Measurements from ENCODE around the gene LRPAP1.

LRPAP1 gene

DNA sequence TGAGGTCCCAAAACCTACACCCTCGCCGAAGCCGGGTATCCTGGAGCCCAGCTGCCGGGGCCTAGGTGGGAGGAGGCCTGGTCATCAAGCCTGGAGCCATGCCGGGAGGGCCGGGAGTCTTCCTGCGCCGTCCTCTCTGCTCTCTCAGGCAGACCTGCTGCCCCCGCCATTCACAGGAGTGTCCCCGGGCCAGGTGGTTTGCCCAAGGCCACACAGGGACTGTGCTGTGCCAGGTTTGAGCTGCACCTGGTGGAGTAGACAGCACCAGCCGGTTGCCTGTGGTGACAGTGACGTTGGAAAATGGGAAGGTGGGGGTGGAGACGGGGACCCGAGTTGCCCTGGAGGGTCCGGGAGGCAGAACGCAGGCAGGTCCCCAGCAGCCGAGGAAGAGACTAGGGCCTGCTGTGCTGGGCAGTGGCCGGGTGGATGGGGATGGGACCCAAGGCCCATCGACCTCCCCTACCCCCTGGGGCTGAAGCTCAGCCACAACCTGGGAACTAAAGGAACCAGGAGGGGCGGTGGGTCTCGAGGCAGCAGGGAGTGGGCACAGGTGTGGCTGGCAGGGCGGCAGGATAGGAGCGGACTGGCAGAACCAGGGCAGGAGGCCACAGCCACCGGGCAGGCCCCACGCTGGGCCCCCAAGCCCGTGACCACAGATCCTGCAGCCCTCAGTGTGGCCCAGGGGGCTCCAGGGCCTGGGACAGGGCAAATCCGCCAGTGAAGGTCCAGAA, 59.6 kb downstream of the LRPAP1 start:
- no peak for DNase-seq (ENCODE audit: low read depth in 3 of 3)

DNA sequence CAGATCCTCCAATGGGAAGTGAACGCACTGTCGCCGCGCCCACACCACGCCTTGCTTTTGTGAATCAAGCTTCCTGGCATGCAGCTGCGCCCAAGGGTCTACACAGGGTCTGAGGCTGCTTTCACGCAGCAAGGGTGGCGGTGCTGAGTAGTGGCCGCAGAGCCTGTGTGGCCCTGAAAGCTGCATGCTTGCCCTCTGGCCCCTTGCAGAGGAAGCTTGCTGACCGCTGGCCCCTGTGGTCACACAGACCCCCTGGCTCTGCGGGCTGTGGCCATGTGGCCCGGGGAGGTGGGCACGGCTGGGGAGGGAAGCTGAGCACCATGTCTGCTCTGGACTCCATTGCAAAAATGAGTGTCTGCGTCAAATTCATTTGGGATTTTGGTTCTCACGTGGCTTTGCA, 60.3 kb downstream of the LRPAP1 start:
- no peak for DNase-seq (ENCODE audit: low read depth in 3 of 3)

DNA sequence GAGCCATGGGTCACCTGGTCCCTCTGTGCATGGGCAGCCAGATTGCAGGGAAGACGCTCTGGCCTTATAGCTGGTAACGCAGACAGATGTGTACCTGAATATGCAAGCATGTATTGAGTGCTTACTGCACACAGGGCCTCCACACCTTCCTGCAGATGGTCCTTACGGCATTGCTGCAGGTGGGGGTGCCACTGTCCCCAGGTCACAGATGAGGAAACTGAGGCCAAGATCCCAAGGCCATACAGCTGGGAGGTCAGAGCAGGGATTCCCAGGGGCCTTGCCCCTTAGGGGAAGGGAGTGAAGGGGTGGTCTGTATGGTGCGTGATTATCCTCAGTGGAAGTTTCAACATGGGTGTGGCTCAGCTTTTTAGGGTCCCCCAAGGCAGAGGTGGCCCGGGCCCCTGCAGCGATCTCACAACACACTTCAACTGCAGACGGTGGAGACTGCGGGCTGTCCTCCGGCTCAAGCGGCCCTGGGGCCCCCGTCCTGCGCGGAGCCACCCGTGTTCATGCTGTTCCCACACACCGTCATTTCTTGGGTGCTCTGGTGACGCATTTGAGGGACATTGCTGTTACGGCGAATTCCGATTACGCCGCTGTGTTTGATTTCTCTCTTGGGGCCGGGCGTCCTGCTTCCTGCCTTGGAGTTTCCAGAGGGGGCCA, 61.0 kb downstream of the LRPAP1 start:
- DNase-seq (ENCODE audit: low read depth in 3 of 3), result no peak

DNA sequence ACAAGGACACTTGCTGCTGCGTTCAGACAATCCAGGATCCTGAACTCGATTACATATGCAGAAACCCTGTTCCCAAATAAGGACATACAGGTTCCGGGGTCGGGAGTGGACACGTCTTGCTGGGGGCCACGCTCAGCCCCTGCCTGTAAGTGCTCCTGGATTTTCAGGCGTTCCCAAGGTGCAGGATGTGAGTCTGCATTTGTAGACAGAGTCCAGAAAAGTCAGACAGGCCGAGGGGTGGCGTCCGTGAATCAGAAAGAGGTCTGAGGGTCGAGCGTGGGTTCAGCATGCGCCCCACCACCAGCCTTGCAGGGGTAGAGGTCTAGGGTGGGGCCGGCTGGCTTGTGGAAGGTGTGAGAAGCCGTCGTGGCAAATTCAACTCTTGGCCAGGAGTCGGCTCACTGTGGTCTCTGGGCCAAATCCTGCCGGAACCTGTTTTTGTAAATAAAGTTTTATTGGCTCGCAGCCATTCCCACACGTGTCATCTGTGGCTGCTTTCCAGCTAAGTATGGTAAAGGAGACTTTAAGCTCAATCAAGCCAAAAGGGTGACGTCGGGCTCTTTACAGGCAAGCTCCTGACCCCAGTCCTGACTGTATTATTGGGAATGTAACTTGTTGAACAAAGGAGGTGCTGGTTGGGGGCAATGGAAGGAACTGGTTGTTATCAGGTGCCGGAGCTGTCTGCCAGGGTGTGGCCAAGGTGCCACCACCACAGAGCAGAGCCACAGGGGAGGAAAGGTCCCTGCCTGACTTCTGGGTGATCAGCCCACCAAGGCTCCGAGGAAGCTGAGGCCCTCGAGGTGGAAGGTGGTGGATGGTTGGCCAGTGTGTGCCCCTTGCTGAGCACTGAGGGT, 61.8 kb downstream of the LRPAP1 start:
- DNase-seq (ENCODE audit: low read depth in 3 of 3), result no peak

DNA sequence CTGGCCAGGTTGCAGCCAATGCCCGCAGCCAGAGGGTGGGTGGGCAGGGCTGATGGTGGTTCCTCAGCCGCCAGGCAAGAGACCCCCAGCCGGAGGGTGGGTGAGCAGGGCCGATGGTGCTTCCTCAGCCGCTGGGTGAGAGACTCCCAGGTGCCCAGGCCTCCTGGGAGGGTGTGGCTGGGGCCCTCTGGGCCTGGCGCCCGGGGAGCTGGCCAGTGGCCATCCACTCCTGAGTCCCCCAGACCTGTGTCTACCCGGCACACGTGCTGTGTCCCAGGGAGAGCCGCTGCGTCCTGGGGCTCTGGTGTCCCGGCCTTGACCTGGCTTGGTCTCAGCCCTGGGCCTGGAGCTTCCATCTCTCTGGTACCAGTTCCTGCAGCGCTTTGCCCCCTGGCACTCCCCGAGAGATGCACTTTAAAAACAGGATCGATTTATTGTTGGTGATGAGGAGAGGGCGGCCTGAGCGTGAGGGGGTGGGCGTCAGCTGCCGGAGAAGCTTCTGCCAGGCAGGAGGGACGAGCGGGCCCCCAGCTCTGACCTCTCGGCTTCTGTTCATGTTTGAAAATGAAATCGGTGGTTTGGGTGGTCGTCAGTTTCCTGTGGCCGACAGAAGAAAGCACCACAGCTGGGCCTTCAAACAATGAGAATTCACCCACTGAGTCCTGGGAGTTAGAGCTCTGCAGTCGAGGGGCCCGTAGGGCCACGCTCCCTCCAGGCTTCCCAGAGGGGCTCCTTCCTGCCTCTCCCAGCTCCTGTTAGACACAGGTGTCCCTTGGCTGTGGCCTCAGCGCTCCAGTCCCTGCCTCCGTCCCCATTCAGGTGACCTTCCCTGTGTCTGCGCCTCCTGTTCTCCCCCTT, 62.6 kb downstream of the LRPAP1 start:
- no peak for DNase-seq (ENCODE audit: low read depth in 3 of 3)

DNA sequence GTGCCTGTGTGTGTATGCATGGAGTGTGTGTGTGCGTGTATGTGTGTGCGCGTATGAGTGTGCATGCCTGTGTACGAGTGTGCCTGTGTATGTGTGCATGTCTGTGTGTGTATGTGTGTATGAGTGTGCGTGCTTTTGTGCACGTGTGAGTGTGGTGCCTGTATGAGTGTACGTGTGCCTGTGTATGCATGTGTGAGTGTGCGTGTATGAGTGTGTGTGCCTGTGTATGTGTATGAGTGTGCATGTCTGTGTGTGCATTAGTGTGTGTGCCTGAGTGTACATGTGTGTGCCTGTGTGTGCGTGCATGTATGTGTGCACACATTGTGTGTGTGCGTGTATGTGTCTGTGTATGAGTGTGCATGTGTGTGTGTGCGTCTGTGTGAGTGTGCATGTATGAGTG, 63.4 kb downstream of the LRPAP1 start:
- no peak for DNase-seq (ENCODE audit: low read depth in 3 of 3)

DNA sequence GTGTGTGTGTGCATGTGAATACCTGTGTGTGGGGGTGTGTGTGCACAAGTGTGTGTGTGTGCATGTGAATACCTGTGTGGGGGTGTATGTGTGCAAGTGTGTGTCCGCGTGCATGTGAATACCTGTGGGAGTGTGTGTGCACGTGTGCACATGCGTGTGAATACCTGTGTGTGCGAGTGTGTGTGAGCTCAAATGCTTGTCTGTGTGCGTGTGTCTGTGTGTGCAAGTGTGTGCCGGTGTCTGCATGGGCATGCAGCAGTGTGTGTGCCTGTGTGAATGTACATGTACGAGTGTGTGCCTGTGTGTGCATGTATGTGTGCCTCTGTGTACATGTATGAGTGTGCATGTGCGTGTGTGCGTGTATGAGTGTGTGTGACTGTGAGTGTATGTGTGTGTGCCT, 64.1 kb downstream of the LRPAP1 start:
- no peak for DNase-seq (ENCODE audit: low read depth in 3 of 3)

DNA sequence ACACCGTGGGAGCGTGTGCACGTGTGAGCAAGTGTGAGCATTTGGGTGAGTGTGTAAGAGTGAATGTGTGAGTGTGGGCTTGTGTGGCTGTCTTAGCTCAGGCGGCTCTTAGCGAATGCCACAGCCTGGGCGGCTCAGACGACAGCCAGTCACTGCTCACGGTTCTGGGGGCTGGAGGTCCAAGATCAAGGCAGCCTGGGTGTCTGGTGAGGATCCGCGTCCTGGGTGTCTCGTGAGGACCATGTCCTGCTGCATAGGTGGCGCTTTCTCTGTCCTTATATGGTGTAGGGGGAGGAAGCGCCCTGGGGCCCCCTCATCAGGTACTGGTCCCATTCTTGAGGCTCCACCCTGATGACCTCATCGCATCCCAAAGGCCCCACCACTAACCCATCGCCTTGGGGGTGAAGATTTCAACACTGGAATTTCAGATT, 64.6 kb downstream of the LRPAP1 start:
- no peak for DNase-seq (ENCODE audit: low read depth in 3 of 3)

DNA sequence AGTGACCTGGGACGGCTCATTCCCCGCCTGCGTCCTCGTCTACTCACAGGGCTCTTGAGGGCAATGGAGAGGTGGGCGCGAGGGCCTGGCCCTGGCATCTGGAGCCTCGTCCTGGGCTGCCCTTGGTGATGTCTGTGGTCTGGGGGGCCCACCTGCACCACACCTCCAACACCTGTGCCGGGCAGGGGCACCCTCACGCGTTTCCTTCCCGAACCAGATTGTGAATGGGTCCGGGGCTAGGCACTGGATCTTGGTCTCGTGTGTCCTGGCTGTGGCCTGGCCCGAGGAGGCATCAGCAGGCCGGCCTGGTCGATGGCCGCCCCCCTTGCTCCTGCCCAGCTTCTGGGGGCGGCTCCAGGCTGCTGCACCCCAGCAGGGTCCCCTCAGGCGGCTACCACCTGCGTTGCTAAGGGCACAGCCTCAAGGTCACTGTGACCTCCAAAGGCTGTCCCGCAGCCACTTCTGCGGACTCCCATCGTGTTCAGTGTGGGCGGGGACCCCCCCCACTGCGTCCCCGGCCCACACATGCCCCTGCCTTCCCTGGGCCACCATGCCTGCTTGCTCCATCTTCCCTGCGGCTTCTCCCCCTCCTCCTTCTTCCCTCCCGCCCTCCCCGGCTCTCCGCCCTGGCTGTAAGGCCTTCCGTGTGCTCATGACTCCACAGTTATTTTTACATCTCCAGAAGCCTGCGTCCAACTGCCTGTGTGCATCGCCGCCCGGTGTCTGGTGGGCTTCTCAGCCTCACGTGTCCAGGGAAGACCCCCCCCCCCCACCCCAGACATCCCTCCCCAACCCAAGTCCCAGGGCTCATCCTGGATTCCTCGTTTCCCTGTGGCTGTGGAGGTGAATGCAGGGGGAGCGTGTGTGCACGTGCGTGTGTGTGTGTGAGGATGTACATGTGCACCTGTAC, 65.3 kb downstream of the LRPAP1 start:
- no peak for DNase-seq (ENCODE audit: low read depth in 3 of 3)

DNA sequence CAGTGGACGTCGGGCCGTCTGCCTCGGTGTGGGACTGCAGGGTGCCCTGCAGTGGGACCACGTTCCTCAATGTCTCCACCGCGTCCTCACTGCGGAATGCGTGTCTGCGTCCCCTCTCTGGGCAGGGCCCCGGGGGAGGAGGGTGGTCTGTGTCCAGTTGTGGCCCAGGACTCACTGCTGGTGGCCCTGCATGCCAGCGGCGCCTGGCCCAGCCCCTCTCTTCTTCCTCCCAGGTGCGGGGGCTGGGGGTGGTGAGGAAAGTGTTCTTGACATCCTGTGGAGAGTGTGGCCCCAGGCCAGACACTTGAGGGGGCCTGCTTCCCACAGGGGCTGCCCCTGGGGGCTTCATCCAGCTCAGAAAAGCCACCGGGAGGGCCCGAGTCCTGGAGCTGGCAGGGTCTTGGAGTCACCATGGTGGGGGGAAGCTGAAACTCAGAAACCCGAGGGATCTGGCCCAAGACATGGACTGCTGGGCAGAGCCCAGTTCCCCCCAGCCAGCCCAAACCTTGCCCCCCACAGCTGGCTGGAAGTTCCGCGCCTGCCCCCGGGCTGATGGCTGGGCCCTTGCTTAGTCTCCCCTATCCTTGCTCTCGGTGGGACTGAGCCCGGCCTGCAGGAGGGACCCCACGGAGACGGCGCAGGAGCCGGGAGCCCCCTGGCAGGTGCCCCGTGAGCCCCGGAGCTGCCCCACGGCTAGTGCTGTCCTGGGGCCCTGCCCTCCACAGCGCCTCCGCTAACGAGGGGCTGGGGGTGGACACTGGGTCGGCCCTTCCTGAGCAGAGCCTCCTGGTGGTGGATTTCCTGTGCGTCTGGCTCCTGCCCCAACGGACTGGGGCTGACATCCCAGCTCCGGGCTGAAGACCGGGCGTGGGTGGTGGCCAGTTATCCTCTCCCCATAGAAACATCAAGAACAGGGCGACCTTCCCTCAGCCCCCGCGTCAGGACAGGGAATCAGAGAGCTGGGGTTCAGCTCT, 66.2 kb downstream of the LRPAP1 start:
- no peak for DNase-seq (ENCODE audit: low read depth in 3 of 3)

DNA sequence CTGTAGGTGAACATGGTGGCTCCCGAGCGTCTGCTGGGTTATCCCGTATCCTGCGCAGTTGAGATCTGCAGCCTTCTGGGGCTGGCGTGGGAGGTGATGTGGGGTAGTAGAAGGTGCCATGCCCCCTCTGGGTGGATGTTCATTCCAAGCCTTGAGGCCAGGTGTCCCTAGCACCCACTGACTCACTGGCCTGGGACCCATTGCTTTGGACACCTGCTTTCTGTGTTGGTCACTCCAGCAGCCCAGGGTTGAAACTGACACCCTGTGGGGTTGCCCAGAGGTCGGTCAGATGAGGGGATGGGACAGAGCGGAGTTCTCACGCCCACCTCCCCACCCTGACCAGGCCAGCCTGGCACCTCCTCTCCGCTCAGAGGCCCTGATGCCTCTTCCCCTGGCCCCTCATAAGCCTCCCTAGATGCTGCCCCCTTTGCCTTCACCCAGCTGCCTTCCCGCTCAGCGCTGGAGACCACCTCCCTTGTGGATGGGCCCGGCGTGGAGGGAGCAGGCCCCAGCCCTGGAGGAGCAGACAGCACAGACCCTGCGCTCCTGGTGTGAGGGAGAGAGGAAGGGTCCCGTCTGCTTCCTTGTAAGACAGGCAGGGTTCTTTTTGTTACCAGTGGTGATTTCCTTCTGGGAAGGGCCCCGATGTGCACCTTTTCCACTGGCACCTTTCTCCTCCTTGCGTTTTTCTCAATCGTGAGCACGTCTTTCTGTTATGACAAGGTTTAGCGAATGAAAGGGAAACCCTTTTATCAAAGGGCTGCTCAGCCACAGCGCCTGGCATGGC, 67.1 kb downstream of the LRPAP1 start:
- no peak for DNase-seq (ENCODE audit: low read depth in 3 of 3)

DNA sequence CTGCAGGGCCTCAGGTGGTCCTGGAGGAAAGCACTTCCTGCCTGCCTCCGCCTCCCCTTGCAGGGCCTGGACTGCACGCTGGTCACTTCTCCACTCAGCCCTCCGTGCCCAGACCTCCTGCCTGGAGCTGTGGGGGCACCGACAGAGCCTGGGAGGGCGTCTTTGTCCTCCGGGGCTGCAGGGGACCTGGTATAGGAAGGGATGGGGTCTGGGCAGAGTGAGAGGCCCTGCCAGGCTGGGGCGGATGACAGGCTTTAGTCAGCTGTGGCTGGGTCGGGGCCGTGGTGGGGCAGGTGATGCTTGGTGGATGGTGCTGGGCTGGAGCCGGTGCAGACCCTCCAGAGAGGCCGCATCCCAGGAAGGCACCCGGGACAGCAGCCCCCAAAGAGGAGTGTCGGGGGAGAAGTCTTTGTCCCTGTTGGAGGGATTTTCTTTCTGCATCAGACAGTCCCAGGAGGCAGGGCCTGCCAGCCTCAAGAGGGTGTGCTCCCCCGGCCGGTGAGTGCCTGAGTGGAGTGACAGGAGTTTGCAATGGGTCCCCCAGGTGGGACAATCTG, 67.8 kb downstream of the LRPAP1 start:
- DNase-seq (ENCODE audit: low read depth in 3 of 3), result no peak

DNA sequence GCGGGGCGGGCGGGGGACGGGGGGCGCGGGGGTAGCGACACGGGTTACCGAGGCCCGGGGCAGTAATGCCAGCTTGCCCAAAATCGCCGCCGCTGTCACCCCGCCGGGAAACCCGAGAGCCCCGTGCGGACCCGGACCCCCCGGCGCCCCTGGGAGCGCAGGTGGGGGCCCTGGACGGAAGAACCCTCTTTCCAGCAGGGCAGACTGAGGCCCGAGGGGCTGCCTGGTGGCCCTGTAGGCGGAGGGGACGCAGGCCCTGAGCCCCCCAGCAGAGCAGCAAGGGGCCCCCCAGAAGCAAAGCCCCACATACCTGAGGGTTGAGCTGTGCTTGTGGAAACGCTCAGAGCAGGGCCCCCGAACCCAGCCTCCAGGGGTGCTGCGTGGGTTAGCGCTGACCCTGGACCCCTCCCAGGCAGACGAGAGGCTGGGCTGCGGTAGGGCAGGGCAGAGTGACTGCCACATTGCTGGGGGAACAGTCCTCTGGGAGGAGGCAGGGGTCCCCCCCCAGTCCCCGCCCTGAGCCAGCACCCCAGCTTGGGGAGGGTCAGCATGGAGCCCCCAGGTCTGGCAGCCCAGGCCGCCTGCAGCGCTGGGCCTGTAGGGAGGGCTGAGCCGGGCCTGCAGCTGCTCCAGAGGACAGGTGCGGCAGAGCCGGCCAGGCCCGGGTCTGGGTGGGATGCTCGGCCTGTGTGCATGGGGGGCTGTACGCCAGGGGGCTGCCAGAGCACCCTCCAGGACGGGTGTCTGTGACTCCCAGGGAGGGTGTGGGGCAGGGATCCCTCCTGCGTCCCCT, 68.5 kb downstream of the LRPAP1 start:
- DNase-seq (ENCODE audit: low read depth in 3 of 3), result no peak

DNA sequence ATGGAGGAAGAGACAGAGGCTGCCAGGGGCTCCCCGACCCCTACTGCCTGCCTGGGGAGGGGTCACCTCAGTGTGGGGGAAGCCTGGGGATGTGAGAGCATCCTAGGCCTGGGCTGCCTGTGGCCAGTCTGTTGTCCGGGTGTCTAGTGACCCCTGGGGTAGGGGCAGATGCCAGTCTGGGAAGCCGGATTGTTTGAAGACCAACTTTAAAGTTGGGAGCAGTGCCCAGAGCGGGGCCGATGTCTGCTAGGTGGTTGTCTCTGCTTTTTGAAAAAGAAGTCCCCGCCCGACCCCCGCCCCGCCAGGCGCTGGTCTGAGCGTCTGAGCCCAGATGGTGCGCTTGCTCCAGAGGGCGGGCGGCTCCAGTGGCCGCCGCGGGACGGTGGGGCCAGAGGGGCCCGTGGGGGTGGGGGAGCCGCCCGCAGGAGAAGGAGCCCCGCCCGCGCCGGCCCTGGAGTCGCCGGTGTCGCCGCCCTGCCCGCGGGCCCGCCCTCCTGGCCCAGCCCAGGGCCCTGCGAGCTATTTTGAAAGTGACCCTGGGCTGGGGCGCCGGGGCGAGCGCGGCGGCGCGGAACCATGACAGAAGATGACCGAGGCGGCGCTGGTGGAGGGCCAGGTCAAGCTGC, 69.3 kb downstream of the LRPAP1 start, which contains the start of gene DOK7:
Gene DOK7, plus strand, starts transcription at position 517 of the 626 bp plus-strand sequence. Its CDS starts 70 bp downstream, at position 587.
- no peak for DNase-seq (ENCODE audit: low read depth in 3 of 3)

DNA sequence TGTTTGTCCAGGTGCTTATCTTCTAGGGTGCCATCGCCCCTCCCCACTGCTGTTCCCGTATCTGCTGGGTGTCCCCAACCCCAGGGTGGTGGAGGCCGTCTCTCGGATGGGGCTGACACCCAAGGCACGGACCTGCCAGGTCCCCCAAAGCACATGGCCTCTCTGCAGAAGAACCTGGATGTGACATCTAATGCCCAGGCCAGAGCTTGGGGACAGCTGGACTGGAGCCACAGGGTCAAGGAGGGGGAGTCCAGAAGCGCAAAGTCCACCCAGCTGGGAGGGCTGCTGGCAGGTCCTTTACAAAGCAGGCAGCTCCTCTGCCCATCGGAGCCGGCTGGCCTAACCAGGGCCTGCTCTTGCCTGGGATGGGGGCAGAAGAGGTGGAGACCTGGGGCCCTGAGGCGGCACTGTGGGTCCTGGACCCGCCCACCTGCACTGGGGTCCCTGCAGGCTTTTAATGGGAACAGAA, 69.9 kb downstream of the LRPAP1 start:
- no peak for DNase-seq (ENCODE audit: low read depth in 3 of 3)

DNA sequence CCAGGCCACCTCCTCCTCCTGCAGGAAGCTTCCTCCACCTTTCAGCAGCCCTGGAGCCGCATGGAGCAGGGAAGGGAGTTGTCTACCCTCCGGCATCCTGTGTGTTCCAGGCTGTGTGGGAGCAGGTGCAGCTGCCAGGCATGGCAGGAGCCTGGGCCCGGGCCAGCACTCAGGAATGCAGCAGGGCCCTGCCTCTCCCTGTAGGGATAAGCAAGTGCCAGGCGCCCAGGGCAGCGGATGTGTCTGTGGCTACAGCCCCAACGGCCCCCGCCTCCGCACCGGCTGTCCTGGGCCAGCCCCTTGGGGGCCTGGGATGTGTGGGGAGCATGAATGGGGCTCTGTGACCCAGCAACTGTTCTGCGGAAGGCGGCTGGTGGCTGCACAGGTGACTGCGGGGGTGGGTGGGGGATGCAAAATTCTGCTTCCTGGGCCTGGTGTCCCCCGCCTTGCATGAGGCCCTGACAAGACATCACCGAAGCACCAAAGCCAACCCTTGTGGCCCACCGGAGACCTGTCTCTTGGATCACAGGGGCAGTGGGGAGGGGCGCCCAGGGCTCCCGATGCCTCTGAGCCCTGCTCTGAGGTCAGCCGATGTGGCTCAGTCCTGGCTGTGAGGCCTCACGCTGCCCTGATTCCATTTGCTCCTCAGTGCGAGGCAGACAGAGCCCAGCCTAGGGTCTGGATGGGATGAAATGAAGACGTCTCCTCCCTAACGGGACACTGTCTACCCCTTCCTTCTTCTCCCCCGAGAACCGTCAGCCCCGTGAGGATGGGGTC, 70.5 kb downstream of the LRPAP1 start:
- DNase-seq (ENCODE audit: low read depth in 3 of 3), result no peak

All from stimulated activated CD4-positive, alpha-beta T cell treated with anti-CD3 and anti-CD28 coated beads, TNF-alpha, amount 100 ng/mL, for 48 hours (primary cell).